Nephron progenitor cell (in vitro differentiated cells): Measurements from ENCODE around the gene CNOT6L.

Experiments used
- DNase-seq: peaks from one replicate; pipeline ENCODE4 v3.0.0; 2021
- H3K27ac Mint-ChIP-seq: 2 replicates; pipeline ENCODE4 v1.8.0; 2021; ENCODE audit warnings: mild to moderate bottlenecking, moderate library complexity, mixed read lengths
- H3K27me3 Mint-ChIP-seq: 2 replicates; pipeline ENCODE4 v1.8.0; 2021; ENCODE audit warnings: mild to moderate bottlenecking, low read depth, mixed read lengths; ENCODE audit not compliant: poor library complexity
- H3K36me3 Mint-ChIP-seq: 2 replicates; pipeline ENCODE4 v1.8.0; 2021; ENCODE audit warnings: low read depth, mixed read lengths
- H3K4me1 Mint-ChIP-seq: 2 replicates; pipeline ENCODE4 v1.8.0; 2021; ENCODE audit warnings: mixed read lengths
- H3K4me3 Mint-ChIP-seq: 2 replicates; pipeline ENCODE4 v1.8.0; 2021; ENCODE audit warnings: mild to moderate bottlenecking, moderate library complexity, mixed read lengths
- H3K9me3 Mint-ChIP-seq: 2 replicates; pipeline ENCODE4 v1.8.0; 2021; ENCODE audit warnings: mild to moderate bottlenecking, moderate library complexity, mixed read lengths
- TF ChIP-seq, protein P1 (sequence below): fragments of 200-600 bp; sonication (generic); IDR thresholded peaks from 2 replicates; pipeline ENCODE4 v1.5.0; 2021; ENCODE audit warnings: antibody characterized with exemption

The CNOT6L gene

GRCh38 chr4:77819404-77819842, 255 bp upstream of the CNOT6L start:
- H3K4me1 Mint-ChIP-seq, result peaks cover 27% of the 10 kb centered on the region
- H3K4me3 Mint-ChIP-seq, result peak overlapping the region; percentile 100
- peak overlapping the region; percentile 97 for H3K27ac Mint-ChIP-seq
- TF ChIP-seq, protein P1, sequence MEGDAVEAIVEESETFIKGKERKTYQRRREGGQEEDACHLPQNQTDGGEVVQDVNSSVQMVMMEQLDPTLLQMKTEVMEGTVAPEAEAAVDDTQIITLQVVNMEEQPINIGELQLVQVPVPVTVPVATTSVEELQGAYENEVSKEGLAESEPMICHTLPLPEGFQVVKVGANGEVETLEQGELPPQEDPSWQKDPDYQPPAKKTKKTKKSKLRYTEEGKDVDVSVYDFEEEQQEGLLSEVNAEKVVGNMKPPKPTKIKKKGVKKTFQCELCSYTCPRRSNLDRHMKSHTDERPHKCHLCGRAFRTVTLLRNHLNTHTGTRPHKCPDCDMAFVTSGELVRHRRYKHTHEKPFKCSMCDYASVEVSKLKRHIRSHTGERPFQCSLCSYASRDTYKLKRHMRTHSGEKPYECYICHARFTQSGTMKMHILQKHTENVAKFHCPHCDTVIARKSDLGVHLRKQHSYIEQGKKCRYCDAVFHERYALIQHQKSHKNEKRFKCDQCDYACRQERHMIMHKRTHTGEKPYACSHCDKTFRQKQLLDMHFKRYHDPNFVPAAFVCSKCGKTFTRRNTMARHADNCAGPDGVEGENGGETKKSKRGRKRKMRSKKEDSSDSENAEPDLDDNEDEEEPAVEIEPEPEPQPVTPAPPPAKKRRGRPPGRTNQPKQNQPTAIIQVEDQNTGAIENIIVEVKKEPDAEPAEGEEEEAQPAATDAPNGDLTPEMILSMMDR, result no peak
- no peaks in the 10 kb centered on the region for H3K9me3 Mint-ChIP-seq
- no peaks in the 10 kb centered on the region for H3K36me3 Mint-ChIP-seq
- DNase-seq, result peak; percentile 70
- peaks cover 19% of the 10 kb centered on the region for H3K27me3 Mint-ChIP-seq

- DNase-seq, result peak; percentile 55
- peaks cover 27% of the 10 kb centered on the region for H3K4me1 Mint-ChIP-seq
- peak overlapping the region; percentile 70 for H3K27ac Mint-ChIP-seq
- peaks cover 24% of the 10 kb centered on the region for H3K27me3 Mint-ChIP-seq
- peak overlapping the region; percentile 89 for H3K4me3 Mint-ChIP-seq
- TF ChIP-seq, protein P1, result peak; percentile 37
- H3K9me3 Mint-ChIP-seq, result no peaks in the 10 kb centered on the region
- no peaks in the 10 kb centered on the region for H3K36me3 Mint-ChIP-seq
Observed at GRCh38 chr4:77818073-77818601, 1.0 kb downstream of the CNOT6L start.

- DNase-seq, result no peak
Observed at GRCh38 chr4:77817304-77818072, 1.7 kb downstream of the CNOT6L start.

DNA sequence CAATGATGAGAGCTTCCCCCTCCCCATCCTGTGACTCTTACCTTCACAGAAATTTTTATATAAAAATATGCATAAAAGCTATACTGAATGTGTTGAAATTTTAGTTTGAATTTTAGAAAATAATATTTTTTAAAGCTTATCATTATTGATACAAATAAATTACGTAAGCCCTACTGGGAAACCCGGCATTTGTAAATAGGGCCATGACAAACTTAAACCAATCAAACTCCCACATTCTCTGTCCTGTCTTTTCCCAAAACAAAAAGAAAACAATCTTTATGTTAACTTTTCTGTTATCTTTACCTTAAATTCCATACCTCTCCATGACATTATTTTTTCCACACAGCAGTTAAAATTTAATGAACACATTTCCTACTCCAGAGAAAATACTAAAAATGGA, 2.6 kb downstream of the CNOT6L start:
- Mint-ChIP-seq H3K27ac (no peak overlapping the region), H3K36me3 (no peaks in the 10 kb centered on the region), H3K4me1 (peaks cover 27% of the 10 kb centered on the region), H3K27me3 (peaks cover 17% of the 10 kb centered on the region), H3K4me3 (no peak overlapping the region), H3K9me3 (no peaks in the 10 kb centered on the region)
- no peak for DNase-seq
- TF ChIP-seq, protein P1, result no peak

More at GRCh38 chr4:77817304-77818072, 1.7 kb downstream of the CNOT6L start:
- Mint-ChIP-seq H3K4me3 (peak overlapping the region; percentile 89), H3K4me1 (peaks cover 27% of the 10 kb centered on the region), H3K27me3 (peaks cover 21% of the 10 kb centered on the region), H3K27ac (no peak overlapping the region), H3K9me3 (no peaks in the 10 kb centered on the region), H3K36me3 (no peaks in the 10 kb centered on the region)
- TF ChIP-seq, protein P1, result no peak

DNA sequence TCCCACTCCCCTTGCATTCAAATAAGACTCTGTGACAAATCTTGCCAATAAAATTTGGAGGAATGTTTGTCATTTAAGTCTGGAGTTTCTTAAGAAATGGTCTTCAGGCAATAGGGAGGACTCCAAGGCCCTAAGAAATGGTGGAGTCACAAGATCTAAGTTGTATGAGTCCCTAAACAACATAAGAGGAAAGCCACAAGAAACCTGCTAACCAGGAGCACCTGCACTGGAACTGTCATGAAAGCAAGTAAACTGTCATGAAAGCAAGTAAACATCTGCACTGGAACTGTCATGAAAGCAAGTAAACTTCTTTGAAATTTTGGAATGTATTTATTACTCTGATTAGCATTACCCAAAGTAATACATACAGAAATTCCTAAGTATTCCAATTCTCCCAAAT, 3.5 kb downstream of the CNOT6L start:
- Mint-ChIP-seq H3K27ac (no peak overlapping the region), H3K4me3 (no peak overlapping the region), H3K9me3 (no peaks in the 10 kb centered on the region), H3K4me1 (peaks cover 18% of the 10 kb centered on the region), H3K27me3 (peaks cover 17% of the 10 kb centered on the region), H3K36me3 (no peaks in the 10 kb centered on the region)
- TF ChIP-seq, protein P1, result no peak
- DNase-seq, result no peak

DNA sequence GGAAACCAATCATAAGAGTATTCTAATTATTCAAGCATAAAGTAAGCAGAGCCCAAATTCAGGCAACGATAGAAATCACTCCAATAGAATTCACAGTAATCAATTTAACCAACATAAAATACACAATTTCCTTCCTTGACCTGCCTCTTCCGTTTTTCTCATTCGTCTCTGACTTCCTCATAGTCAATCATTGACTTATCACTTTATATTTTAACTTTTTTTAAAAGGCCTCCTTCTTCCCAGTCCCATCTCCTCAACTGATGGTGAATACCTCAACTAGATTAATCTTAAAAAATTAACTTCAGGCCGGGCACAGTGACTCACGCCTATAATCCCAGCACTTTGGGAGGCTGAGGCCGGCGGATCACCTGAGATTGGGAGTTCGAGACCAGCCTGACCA, 13.3 kb downstream of the CNOT6L start:
- peaks cover 7% of the 10 kb centered on the region for H3K4me1 Mint-ChIP-seq
- no peak overlapping the region for H3K4me3 Mint-ChIP-seq
- H3K36me3 Mint-ChIP-seq, result no peaks in the 10 kb centered on the region
- no peaks in the 10 kb centered on the region for H3K27me3 Mint-ChIP-seq
- TF ChIP-seq, protein P1, result no peak
- no peaks in the 10 kb centered on the region for H3K9me3 Mint-ChIP-seq
- DNase-seq, result no peak
- H3K27ac Mint-ChIP-seq, result no peak overlapping the region
